GM18873 (cell line): ENCODE measurements around the gene KCTD5.

Experiments
- ATAC-seq: cut with Tn5 transposase; IDR thresholded peaks from one replicate; pipeline ENCODE4 v1.9.1; 2021; ENCODE audit warnings: mild to moderate bottlenecking, moderate library complexity, moderate number of reproducible peaks; ENCODE audit not compliant: unreplicated experiment, low FRiP score

KCTD5 gene

GRCh38 chr16:2708955-2709587 lies 26.7 kb downstream of the KCTD5 start:
- no peak for ATAC-seq

- no peak for ATAC-seq
These were observed 27.3 kb downstream of the KCTD5 start for GRCh38 chr16:2709588-2709984.

- no peak for ATAC-seq
These were observed 27.8 kb downstream of the KCTD5 start for GRCh38 chr16:2710021-2710710.

GRCh38 chr16:2710711-2711231 lies 28.4 kb downstream of the KCTD5 start:
- no peak for ATAC-seq

- ATAC-seq, result no peak
These were observed 29.2 kb downstream of the KCTD5 start for GRCh38 chr16:2711370-2712062.

- ATAC-seq, result no peak
These were observed 29.7 kb downstream of the KCTD5 start for GRCh38 chr16:2712063-2712441.

GRCh38 chr16:2712546-2712945 lies 30.2 kb downstream of the KCTD5 start:
- no peak for ATAC-seq

GRCh38 chr16:2713523-2713922 lies 31.2 kb downstream of the KCTD5 start:
- ATAC-seq, result no peak

GRCh38 chr16:2713985-2714774 lies 31.9 kb downstream of the KCTD5 start:
- no peak for ATAC-seq

GRCh38 chr16:2715064-2715463 lies 32.7 kb downstream of the KCTD5 start:
- ATAC-seq, result no peak

- ATAC-seq, result no peak
These were observed 33.2 kb downstream of the KCTD5 start for GRCh38 chr16:2715519-2715918.

GRCh38 chr16:2715966-2716885 lies 33.9 kb downstream of the KCTD5 start:
- ATAC-seq, result no peak

- no peak for ATAC-seq
These were observed 34.6 kb downstream of the KCTD5 start for GRCh38 chr16:2716948-2717347.

- no peak for ATAC-seq
These were observed 35.3 kb downstream of the KCTD5 start for GRCh38 chr16:2717383-2718263.

GRCh38 chr16:2719328-2720063 lies 37.2 kb downstream of the KCTD5 start:
- no peak for ATAC-seq

GRCh38 chr16:2720064-2720457 lies 37.7 kb downstream of the KCTD5 start, which contains the start of gene PRSS27:
PRSS27 (minus strand) TSS chr16:2720224; CDS start chr16:2720160, 64 bp downstream.
- no peak for ATAC-seq

- peak; percentile 48 for ATAC-seq
These were observed 38.7 kb downstream of the KCTD5 start for GRCh38 chr16:2720719-2721633.
